Vagina (tissue), 2 donors: Measurements from ENCODE around the gene MARCHF5.

Experiments used
- CTCF ChIP-seq, 3 experiments: fragments of 450-650 bp in 2 of 3; fragments of 200-600 bp in 1 of 3; sonication (generic) in 1 of 3; IDR thresholded peaks; one replicate each; pipeline ENCODE4 v1.5.1; 2017 to 2019; ENCODE audit warnings: antibody characterized with exemption in 3 of 3, mild to moderate bottlenecking in 2 of 3, moderate library complexity in 2 of 3
- POLR2A ChIP-seq, 2 donors: fragments of 450-650 bp; IDR thresholded peaks; one replicate each; pipeline ENCODE4 v1.6.1; 2017; ENCODE audit warnings: antibody characterized with exemption in 2 of 2, mild to moderate bottlenecking in 2 of 2, moderate library complexity in 2 of 2
- POLR2AphosphoS5 ChIP-seq, 2 donors: sonication (generic); formaldehyde crosslinking; IDR thresholded peaks; one replicate each; pipeline ENCODE4 v1.9.0; 2017; ENCODE audit warnings: antibody characterized with exemption in 2 of 2, mild to moderate bottlenecking in 2 of 2, low read depth in 1 of 2; ENCODE audit not compliant: insufficient read depth in 1 of 2

GRCh38 chr10:92354587-92354986, 63.6 kb downstream of the MARCHF5 start:
- TF ChIP-seq POLR2AphosphoS5 (IDR thresholded peaks at IDR 0.05; ENCODE audit: insufficient read depth in 1 of 2, low read depth in 1 of 2) (no peak), POLR2A (IDR thresholded peaks at IDR 0.05) (no peak), CTCF (IDR thresholded peaks at IDR 0.05) (no peak)
